OCI-LY7 (cell line): Measurements from ENCODE around the gene APH1B.

Source experiments
- CTCF ChIP-seq: fragments of 200-600 bp; sonication (generic); conservative IDR thresholded peaks from 2 replicates; pipeline ENCODE4 v1.5.1; 2014; ENCODE audit warnings: mild to moderate bottlenecking, antibody characterized with exemption, low read length, moderate library complexity, mixed read lengths
- EZH2phosphoT487 ChIP-seq: fragments of 200-600 bp; sonication (generic); IDR thresholded peaks from 2 replicates; pipeline ENCODE4 v1.6.1; 2018; ENCODE audit warnings: low read depth, borderline replicate concordance, mild to moderate bottlenecking, mixed run types, antibody characterized with exemption, low read length, moderate library complexity, mixed read lengths

- TF ChIP-seq CTCF = no peak
- no peak for TF ChIP-seq EZH2phosphoT487
These were observed 18.8 kb downstream of the APH1B start for GRCh38 chr15:63296195-63296594.
